GM06990 (cell line): ENCODE data around the gene CERS6.

ENCODE experiments used
- DNase-seq: peaks from one replicate; pipeline ENCODE4 v3.0.0-alpha.2; 2011; ENCODE audit not compliant: insufficient read length; ENCODE audit errors: extremely low read depth
- H3K27me3 ChIP-seq: replicated peaks from 2 replicates; pipeline ENCODE4 v1.6.0; 2011; ENCODE audit warnings: low read length; ENCODE audit not compliant: control insufficient read depth, insufficient read depth
- H3K36me3 ChIP-seq: 2 replicates; pipeline ENCODE4 v1.5.1; 2011; ENCODE audit warnings: low read length; ENCODE audit not compliant: control insufficient read depth, insufficient read depth
- H3K4me3 ChIP-seq: replicated peaks from 2 replicates; pipeline ENCODE4 v1.5.1; 2011; ENCODE audit warnings: low read depth, mild to moderate bottlenecking, control low read depth, low read length
- CTCF ChIP-seq: IDR thresholded peaks from 2 replicates; pipeline ENCODE4 v1.5.1; 2011; ENCODE audit warnings: low read length, control low read depth, mild to moderate bottlenecking, inconsistent platforms; ENCODE audit not compliant: insufficient read depth, poor library complexity, severe bottlenecking

The CERS6 gene

GRCh38 chr2:168821577-168821976 lies 365.5 kb downstream of the CERS6 start:
- TF ChIP-seq CTCF = no peak
- Histone ChIP-seq H3K36me3 (no peaks in the 10 kb centered on the region), H3K4me3 (no peak overlapping the region), H3K27me3 (no peaks in the 10 kb centered on the region)
- DNase-seq = no peak

GRCh38 chr2:168821992-168822391 lies 365.9 kb downstream of the CERS6 start:
- no peaks in the 10 kb centered on the region for H3K27me3 ChIP-seq
- TF ChIP-seq CTCF = no peak
- H3K4me3 ChIP-seq = no peak overlapping the region
- no peaks in the 10 kb centered on the region for H3K36me3 ChIP-seq
- DNase-seq = no peak
